Trophoblast cell (in vitro differentiated cells and primary cell): ENCODE results near the gene SYT13.

Source experiments
- DNase-seq, 2 donors: peaks; one replicate each; pipeline ENCODE4 v3.0.0-alpha.2; 2016
- H2AFZ ChIP-seq: 2 replicates; pipeline ENCODE4 v1.6.1; 2013; ENCODE audit warnings: low read length, moderate library complexity, mild to moderate bottlenecking; ENCODE audit not compliant: insufficient read depth, poor library complexity
- H2AK5ac ChIP-seq: 2 replicates; pipeline ENCODE4 v1.6.1; 2013; ENCODE audit warnings: mild to moderate bottlenecking, low read length
- H2BK120ac ChIP-seq: 2 replicates; pipeline ENCODE4 v1.6.1; 2013; ENCODE audit warnings: low read length, mild to moderate bottlenecking, moderate library complexity; ENCODE audit not compliant: insufficient read depth, poor library complexity
- H2BK12ac ChIP-seq: 2 replicates; pipeline ENCODE4 v1.6.1; 2013; ENCODE audit warnings: mild to moderate bottlenecking, low read length, moderate library complexity
- H2BK5ac ChIP-seq: 2 replicates; pipeline ENCODE4 v1.6.1; 2013; ENCODE audit warnings: low read length, low read depth, moderate library complexity, mild to moderate bottlenecking; ENCODE audit not compliant: poor library complexity
- H3K14ac ChIP-seq: 2 replicates; pipeline ENCODE4 v1.6.1; 2013; ENCODE audit warnings: mild to moderate bottlenecking, low read length
- H3K18ac ChIP-seq: 2 replicates; pipeline ENCODE4 v1.6.1; 2013; ENCODE audit warnings: mild to moderate bottlenecking, low read length
- H3K23ac ChIP-seq: 2 replicates; pipeline ENCODE4 v1.6.1; 2013; ENCODE audit warnings: low read length
- H3K27ac ChIP-seq: 2 replicates; pipeline ENCODE4 v1.5.1; 2013; ENCODE audit warnings: low read depth, mild to moderate bottlenecking, inconsistent platforms, low read length, moderate library complexity
- H3K27me3 ChIP-seq: 2 replicates; pipeline ENCODE4 v1.6.1; 2013; ENCODE audit warnings: inconsistent platforms, mild to moderate bottlenecking, low read length, moderate library complexity; ENCODE audit not compliant: insufficient read depth
- H3K36me3 ChIP-seq, 2 experiments: 1 replicate in 1 of 2; 2 replicates in 1 of 2; pipeline ENCODE4 v1.6.1; 2013; ENCODE audit warnings: low read length in 2 of 2, mild to moderate bottlenecking in 2 of 2, moderate library complexity in 1 of 2; ENCODE audit not compliant: insufficient read depth in 2 of 2, control insufficient read depth in 1 of 2
- H3K4ac ChIP-seq: 2 replicates; pipeline ENCODE4 v1.6.1; 2013; ENCODE audit warnings: low read depth, mild to moderate bottlenecking, low read length, moderate library complexity
- H3K4me1 ChIP-seq, 2 experiments: 1 replicate in 1 of 2; 2 replicates in 1 of 2; pipeline ENCODE4 v1.6.1; 2013; ENCODE audit warnings: low read length in 2 of 2, mild to moderate bottlenecking in 2 of 2, moderate library complexity in 1 of 2; ENCODE audit not compliant: insufficient read depth in 2 of 2, control insufficient read depth in 1 of 2
- H3K4me2 ChIP-seq: 2 replicates; pipeline ENCODE4 v1.6.1; 2013; ENCODE audit warnings: inconsistent platforms, mild to moderate bottlenecking, low read length, moderate library complexity
- H3K4me3 ChIP-seq: 2 replicates; pipeline ENCODE4 v1.5.1; 2013; ENCODE audit warnings: mild to moderate bottlenecking, low read depth, low read length, inconsistent platforms
- H3K79me1 ChIP-seq: one replicate; pipeline ENCODE4 v1.6.1; 2013; ENCODE audit warnings: low read length
- H3K79me2 ChIP-seq: 2 replicates; pipeline ENCODE4 v1.6.1; 2013; ENCODE audit warnings: low read length, mild to moderate bottlenecking; ENCODE audit not compliant: control insufficient read depth, insufficient read depth, poor library complexity
- H3K9ac ChIP-seq: 2 replicates; pipeline ENCODE4 v1.6.1; 2013; ENCODE audit warnings: mild to moderate bottlenecking, low read length
- H3K9me3 ChIP-seq: 2 replicates; pipeline ENCODE4 v1.6.1; 2013; ENCODE audit warnings: low read depth, mild to moderate bottlenecking, control low read depth, inconsistent platforms, low read length; ENCODE audit not compliant: insufficient read depth
- H4K12ac ChIP-seq: 2 replicates; pipeline ENCODE4 v1.6.1; 2013; ENCODE audit warnings: low read depth, mild to moderate bottlenecking, low read length, moderate library complexity
- H4K8ac ChIP-seq: 2 replicates; pipeline ENCODE4 v1.6.1; 2013; ENCODE audit warnings: low read depth, mild to moderate bottlenecking, low read length, moderate library complexity
- H4K91ac ChIP-seq: one replicate; pipeline ENCODE4 v1.6.1; 2013; ENCODE audit warnings: low read depth, mild to moderate bottlenecking, low read length, moderate library complexity
- WGBS: extraction: QIAGEN DNeasy Blood & Tissue Kit; methylation state at CpG from one replicate; pipeline ENCODE4 v1.1.7; 2013; ENCODE audit warnings: missing lambda C conversion rate; ENCODE audit not compliant: insufficient read length, insufficient coverage; ENCODE audit errors: extremely low coverage; 5-methylcytosine and 5-hydroxymethylcytosine counted together

The SYT13 gene

DNA sequence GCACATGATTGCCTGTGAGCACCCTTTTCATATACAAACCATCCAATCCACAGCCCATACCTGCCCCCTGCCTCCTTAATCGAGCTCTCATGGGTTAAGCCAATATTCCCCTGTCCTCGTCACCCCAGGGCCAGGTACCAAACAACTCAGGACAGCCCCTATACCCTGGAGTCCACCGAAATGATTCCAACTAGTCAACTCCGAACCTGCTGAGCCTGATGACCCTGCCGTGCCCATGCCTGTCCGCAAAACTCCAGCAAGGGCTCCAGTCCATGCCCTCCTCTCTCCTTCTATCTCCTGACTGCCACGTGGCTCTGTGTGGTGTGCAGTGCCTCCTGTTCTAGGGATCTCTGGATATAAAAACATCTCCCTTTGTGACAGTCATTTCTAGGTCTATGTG is 35.5 kb upstream of the SYT13 start:
- no peaks in the 10 kb centered on the region for H3K9me3 ChIP-seq
- H3K14ac ChIP-seq, result no peak overlapping the region
- no peak overlapping the region for H3K4me3 ChIP-seq
- no peak for DNase-seq
- H3K9ac ChIP-seq, result no peak overlapping the region
- no peaks in the 10 kb centered on the region for H3K79me1 ChIP-seq
- H2AK5ac ChIP-seq, result no peak overlapping the region
- H4K12ac ChIP-seq, result no peak overlapping the region
- H3K79me2 ChIP-seq, result no peaks in the 10 kb centered on the region
- H3K4ac ChIP-seq, result no peak overlapping the region
- no peak overlapping the region for H3K18ac ChIP-seq
- no peak overlapping the region for H4K8ac ChIP-seq
- H3K27me3 ChIP-seq, result no peaks in the 10 kb centered on the region
- no CpG with 5 or more reads among the region's 7 CpGs for WGBS
- no peak overlapping the region for H2BK12ac ChIP-seq
- H4K91ac ChIP-seq, result no peak overlapping the region
- H2BK5ac ChIP-seq, result no peak overlapping the region
- H2BK120ac ChIP-seq, result no peak overlapping the region
- H3K36me3 ChIP-seq, result no peaks in the 10 kb centered on the region
- H3K4me1 ChIP-seq, result no peaks in the 10 kb centered on the region
- H2AFZ ChIP-seq, result no peak overlapping the region
- H3K27ac ChIP-seq, result no peak overlapping the region
- H3K23ac ChIP-seq, result no peak overlapping the region
- H3K4me2 ChIP-seq, result no peak overlapping the region

DNA sequence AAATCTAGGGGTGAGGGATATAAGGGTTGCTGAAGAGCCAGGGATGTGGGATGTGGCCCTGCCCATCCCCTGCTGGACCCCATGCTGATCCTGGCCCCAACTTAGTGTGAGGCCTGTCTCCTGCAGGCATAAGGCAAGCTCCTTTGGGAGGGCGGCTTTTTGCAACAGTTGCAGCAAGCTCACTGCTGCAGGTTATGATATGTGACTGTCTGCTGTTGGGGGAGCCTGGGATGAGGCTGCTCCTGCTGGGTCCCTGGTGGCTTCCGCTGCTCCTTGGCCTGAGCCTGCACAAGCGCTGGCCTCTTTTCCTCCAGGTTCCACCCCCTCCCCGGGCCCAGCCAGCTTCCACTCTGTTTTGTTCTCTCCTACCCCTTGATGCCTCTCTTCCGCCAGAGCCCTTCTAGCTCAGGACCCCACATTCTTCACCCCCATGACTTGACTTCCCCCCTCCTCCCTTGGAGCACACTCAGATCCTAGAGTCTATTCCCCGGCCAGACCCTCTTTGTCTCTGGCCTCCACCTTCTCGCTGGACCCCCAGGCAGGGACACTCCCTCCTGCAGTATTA is 35.0 kb upstream of the SYT13 start:
- no peak overlapping the region for H4K12ac ChIP-seq
- no peak overlapping the region for H3K9ac ChIP-seq
- no peaks in the 10 kb centered on the region for H3K27me3 ChIP-seq
- no peaks in the 10 kb centered on the region for H3K79me2 ChIP-seq
- H3K4me2 ChIP-seq, result no peak overlapping the region
- H2AK5ac ChIP-seq, result no peak overlapping the region
- H3K23ac ChIP-seq, result no peak overlapping the region
- H3K4ac ChIP-seq, result no peak overlapping the region
- no peak for DNase-seq
- H2AFZ ChIP-seq, result no peak overlapping the region
- no peaks in the 10 kb centered on the region for H3K4me1 ChIP-seq
- no peak overlapping the region for H2BK12ac ChIP-seq
- H3K14ac ChIP-seq, result no peak overlapping the region
- no peak overlapping the region for H2BK5ac ChIP-seq
- H3K79me1 ChIP-seq, result no peaks in the 10 kb centered on the region
- no peaks in the 10 kb centered on the region for H3K36me3 ChIP-seq
- no peak overlapping the region for H3K27ac ChIP-seq
- H2BK120ac ChIP-seq, result no peak overlapping the region
- no CpG with 5 or more reads among the region's 7 CpGs for WGBS
- no peak overlapping the region for H4K91ac ChIP-seq
- no peak overlapping the region for H3K18ac ChIP-seq
- no peaks in the 10 kb centered on the region for H3K9me3 ChIP-seq
- no peak overlapping the region for H3K4me3 ChIP-seq
- H4K8ac ChIP-seq, result no peak overlapping the region

DNA sequence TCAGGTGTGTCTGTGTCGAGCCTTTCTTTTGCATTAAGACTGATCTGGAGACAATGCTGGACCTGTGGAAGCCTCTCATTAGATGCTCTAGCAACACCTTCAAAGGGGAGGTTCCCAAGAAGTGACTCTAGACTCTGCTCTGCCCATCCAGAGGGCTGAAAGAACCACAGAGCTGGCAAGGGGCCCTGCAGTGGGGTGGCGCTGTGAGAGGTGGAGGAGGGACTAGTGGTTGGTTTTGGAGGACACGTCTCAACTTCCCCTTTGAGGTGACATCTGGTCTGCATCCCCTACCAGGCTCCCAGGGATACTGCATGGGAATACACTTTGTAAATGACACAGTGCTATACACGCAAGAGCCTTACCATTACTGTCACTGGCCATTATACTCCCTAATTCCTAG is 34.2 kb upstream of the SYT13 start:
- DNase-seq, result no peak
- Histone ChIP-seq H3K79me1 (no peaks in the 10 kb centered on the region), H3K4me2 (no peak overlapping the region), H2AK5ac (no peak overlapping the region), H3K27me3 (no peaks in the 10 kb centered on the region), H2BK120ac (no peak overlapping the region), H4K91ac (no peak overlapping the region), H3K23ac (no peak overlapping the region), H3K4ac (no peak overlapping the region), H2BK12ac (no peak overlapping the region), H3K36me3 (no peaks in the 10 kb centered on the region), H3K9me3 (no peaks in the 10 kb centered on the region), H3K27ac (no peak overlapping the region), H4K8ac (no peak overlapping the region), H3K4me3 (no peak overlapping the region), H3K9ac (no peak overlapping the region), H2AFZ (no peak overlapping the region), H3K18ac (no peak overlapping the region), H3K79me2 (no peaks in the 10 kb centered on the region), H4K12ac (no peak overlapping the region), H3K4me1 (no peaks in the 10 kb centered on the region), H3K14ac (no peak overlapping the region), H2BK5ac (no peak overlapping the region)
- WGBS, result no CpG with 5 or more reads among the region's 4 CpGs

GRCh38 chr11:45319077-45319476 is 32.9 kb upstream of the SYT13 start:
- no peak overlapping the region for H4K12ac ChIP-seq
- H3K27me3 ChIP-seq, result no peaks in the 10 kb centered on the region
- H4K8ac ChIP-seq, result no peak overlapping the region
- no peak overlapping the region for H2AFZ ChIP-seq
- no peaks in the 10 kb centered on the region for H3K79me2 ChIP-seq
- WGBS, result no CpG with 5 or more reads among the region's 1 CpG
- no peak overlapping the region for H3K27ac ChIP-seq
- H3K36me3 ChIP-seq, result no peaks in the 10 kb centered on the region
- H3K9ac ChIP-seq, result no peak overlapping the region
- no peak overlapping the region for H3K23ac ChIP-seq
- H2BK5ac ChIP-seq, result no peak overlapping the region
- H2AK5ac ChIP-seq, result no peak overlapping the region
- H3K14ac ChIP-seq, result no peak overlapping the region
- H2BK12ac ChIP-seq, result no peak overlapping the region
- DNase-seq, result no peak
- H4K91ac ChIP-seq, result no peak overlapping the region
- no peaks in the 10 kb centered on the region for H3K4me1 ChIP-seq
- no peak overlapping the region for H3K4ac ChIP-seq
- no peaks in the 10 kb centered on the region for H3K9me3 ChIP-seq
- no peaks in the 10 kb centered on the region for H3K79me1 ChIP-seq
- H3K4me2 ChIP-seq, result no peak overlapping the region
- no peak overlapping the region for H2BK120ac ChIP-seq
- H3K4me3 ChIP-seq, result no peak overlapping the region
- H3K18ac ChIP-seq, result no peak overlapping the region
